Kidney (tissue), 14 donors: ENCODE data around the gene MUSK. TPM values are rescaled to one million over a fixed set of nuclear protein-coding genes. Genes with fewer than 3 reads are reported as not detected.

Experiments
- DNase-seq, 5 donors: peaks; one replicate each; pipeline ENCODE4 v3.0.0-alpha.2; 2013 to 2020
- FAIRE-seq: peaks from 2 replicates; lab custom pipeline; 2012; peaks lifted over from hg19 to GRCh38; lab: Jason Lieb, UNC
- H3K27ac ChIP-seq, 2 donors: one replicate each; pipeline ENCODE4 v1.7.0; 2013; ENCODE audit warnings: low read depth in 2 of 2, low read length in 2 of 2, inconsistent platforms in 1 of 2
- H3K27me3 ChIP-seq: one replicate; pipeline ENCODE4 v1.7.1; 2013; ENCODE audit warnings: low read length, inconsistent platforms; ENCODE audit not compliant: control insufficient read depth, insufficient read depth
- H3K36me3 ChIP-seq, 3 donors: one replicate each; pipeline versions ENCODE4 v1.7.0 to v1.7.1; 2013; ENCODE audit warnings: low read length in 3 of 3, control low read depth in 1 of 3, inconsistent platforms in 1 of 3; ENCODE audit not compliant: insufficient read depth in 3 of 3, control insufficient read depth in 2 of 3
- H3K4me1 ChIP-seq, 3 donors: one replicate each; pipeline versions ENCODE4 v1.7.0 to v1.7.1; 2013; ENCODE audit warnings: low read length in 3 of 3, inconsistent platforms in 1 of 3, low read depth in 1 of 3; ENCODE audit not compliant: control insufficient read depth in 2 of 3, insufficient read depth in 2 of 3
- H3K4me3 ChIP-seq, 3 donors: one replicate each; pipeline versions ENCODE4 v1.7.0 to v1.8.1; 2013; ENCODE audit warnings: low read length in 3 of 3, control low read depth in 1 of 3, inconsistent platforms in 1 of 3
- H3K9ac ChIP-seq, 3 donors: one replicate each; pipeline versions ENCODE4 v1.7.0 to v1.7.1; 2013; ENCODE audit warnings: low read length in 3 of 3, control low read depth in 1 of 3, inconsistent platforms in 1 of 3
- H3K9me3 ChIP-seq, 3 donors: one replicate each; pipeline versions ENCODE4 v1.7.0 to v1.7.1; 2013; ENCODE audit warnings: low read length in 3 of 3, control low read depth in 1 of 3, inconsistent platforms in 1 of 3; ENCODE audit not compliant: control insufficient read depth in 2 of 3, insufficient read depth in 1 of 3
- CTCF ChIP-seq: IDR thresholded peaks from 3 replicates; pipeline ENCODE4 v1.5.1; 2012; ENCODE audit warnings: mild to moderate bottlenecking, moderate library complexity, borderline replicate concordance; ENCODE audit not compliant: insufficient read depth; ENCODE audit errors: extremely low read depth
- intact Hi-C: fragments of 100-400 bp; cut with DNase I; formaldehyde crosslinking; loops from one replicate; pipeline ENCODE4 v1.11.1; 2022
- polyA plus RNA-seq: library from polyadenylated mRNA; stranded (reverse); fragments of 350-450 nt; fragmentation: Illumina TruSeq; extraction: RNeasy Lipid Tissue Mini Kit (QIAGEN cat#74804); gene quantifications from one replicate; pipeline ENCODE4 v1.2.3, GENCODE V29; 2014; ENCODE audit warnings: low read depth, low replicate concordance; ENCODE audit not compliant: insufficient read depth
- total RNA-seq: library from RNA; stranded (reverse); fragmentation: NEBNext Ultra II Directional; extraction: Animal tissue kit (Norgen Biotek cat#: 25700); gene quantifications from one replicate; pipeline ENCODE4 v1.2.1, GENCODE V29; 2021
- donor health status: control.
- donor health status: control.
- donor health status: control.
- donor health status: control.
- donor health status: control.
- donor health status: DM: yes; HTN: yes; CAD: no.
- donor health status: Normal renal cell carcinoma (clear cell type).

Gene MUSK
- total and polyA plus RNA-seq, 2 donors from 2014 or later = 0.31 TPM; not detected in 1

- DNase-seq = no peak
- Histone ChIP-seq H3K9ac (no peak overlapping the region), H3K9me3 (no peaks in the 10 kb centered on the region), H3K4me1 (no peaks in the 10 kb centered on the region), H3K36me3 (no peaks in the 10 kb centered on the region), H3K27me3 (no peaks in the 10 kb centered on the region), H3K4me3 (no peak overlapping the region), H3K27ac (no peak overlapping the region)
- FAIRE-seq = no peak
- intact Hi-C loops = no loop called here
- no peak for TF ChIP-seq CTCF
Observed at GRCh38 chr9:110728058-110728457, 59.5 kb downstream of the MUSK start.

GRCh38 chr9:110729641-110730040, 61.0 kb downstream of the MUSK start:
- no peak for FAIRE-seq
- Histone ChIP-seq H3K36me3 (no peaks in the 10 kb centered on the region), H3K4me3 (no peak overlapping the region), H3K27me3 (no peaks in the 10 kb centered on the region), H3K4me1 (no peaks in the 10 kb centered on the region), H3K27ac (no peak overlapping the region), H3K9me3 (no peaks in the 10 kb centered on the region), H3K9ac (no peak overlapping the region)
- no peak for DNase-seq
- intact Hi-C loops = no loop called here
- TF ChIP-seq CTCF = no peak

- no peaks in the 10 kb centered on the region for H3K27me3 ChIP-seq
- H3K27ac ChIP-seq = no peak overlapping the region
- no peak overlapping the region for H3K9ac ChIP-seq
- no peak for TF ChIP-seq CTCF
- no peaks in the 10 kb centered on the region for H3K9me3 ChIP-seq
- FAIRE-seq = no peak
- H3K36me3 ChIP-seq = no peaks in the 10 kb centered on the region
- no peaks in the 10 kb centered on the region for H3K4me1 ChIP-seq
- no peak overlapping the region for H3K4me3 ChIP-seq
- intact Hi-C loops = no loop called here
- no peak for DNase-seq
Observed at GRCh38 chr9:110731437-110732028, 62.9 kb downstream of the MUSK start.

- DNase-seq (no peak), FAIRE-seq (no peak)
- intact Hi-C loops = no loop called here
- no peak overlapping the region for H3K9ac ChIP-seq
- H3K4me3 ChIP-seq = no peak overlapping the region
- no peaks in the 10 kb centered on the region for H3K9me3 ChIP-seq
- TF ChIP-seq CTCF = no peak
- no peaks in the 10 kb centered on the region for H3K27me3 ChIP-seq
- H3K36me3 ChIP-seq = no peaks in the 10 kb centered on the region
- H3K27ac ChIP-seq = no peak overlapping the region
- no peaks in the 10 kb centered on the region for H3K4me1 ChIP-seq
Observed at GRCh38 chr9:110738982-110739381, 70.4 kb downstream of the MUSK start.
